ENCODE data around the gene UCN.

DNA sequence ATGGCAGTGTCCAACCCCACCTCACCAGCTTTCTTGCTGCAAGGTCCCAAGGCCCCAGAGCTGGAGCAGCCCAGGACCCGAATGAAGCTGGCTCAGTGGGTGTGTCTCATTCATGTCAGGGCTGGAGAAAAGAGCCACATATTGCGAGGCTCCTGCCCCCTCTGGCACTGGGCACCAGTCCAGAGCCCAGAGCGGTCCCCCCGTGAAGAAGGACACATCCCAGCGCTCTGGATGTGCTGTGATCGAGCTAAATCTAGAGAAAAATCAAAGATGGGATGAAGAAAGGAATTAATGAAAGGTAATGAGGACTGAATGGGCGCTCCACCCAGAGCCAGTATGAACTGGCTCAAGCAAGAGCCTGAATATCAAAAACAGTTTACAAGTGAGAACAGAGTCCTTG is 27.9 kb upstream of the UCN start:
- TF ChIP-seq CTCF (IDR thresholded peaks at IDR 0.05) (no peak), POLR2AphosphoS5 (IDR thresholded peaks at IDR 0.05) (no peak)

All from upper lobe of left lung (tissue), 4 donors.